ENCODE data around the gene KRTAP1-1.
"Not testable (repeated sequence)": the region's sequence is repeated elsewhere in the genome, so short reads cannot be mapped to it uniquely, and the experiment has no call there.

Gene KRTAP1-1

DNA sequence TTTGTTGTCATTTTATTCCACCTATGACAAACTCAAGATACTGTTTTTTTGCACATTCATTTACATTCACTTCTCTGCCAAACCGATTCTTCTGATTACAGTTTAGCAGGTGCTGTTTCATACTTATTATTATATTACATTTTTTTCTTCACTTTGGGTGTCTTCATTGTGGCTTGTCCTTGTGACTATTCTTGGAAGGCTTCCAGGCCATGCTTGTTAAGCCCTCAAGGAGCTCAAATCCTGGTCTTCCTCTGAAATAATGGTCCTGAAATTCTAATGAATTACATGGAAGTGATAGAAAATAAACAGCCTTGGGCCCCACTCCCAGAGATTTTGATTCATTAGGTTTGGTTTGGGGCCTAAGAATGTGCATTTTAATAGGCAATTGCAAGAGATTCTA lies 23.1 kb upstream of the KRTAP1-1 start:
- no peaks in the 10 kb centered on the region for H3K4me1 Mint-ChIP-seq (ENCODE audit: low read depth)
- no peak overlapping the region for H3K4me3 Mint-ChIP-seq
- H3K27me3 Mint-ChIP-seq, result peaks cover 21% of the 10 kb centered on the region
- no peak overlapping the region for H3K27ac Mint-ChIP-seq
- H3K36me3 Mint-ChIP-seq (ENCODE audit: low read depth), result no peaks in the 10 kb centered on the region
- no peaks in the 10 kb centered on the region for H3K9me3 Mint-ChIP-seq
- intact Hi-C loops (cut with micrococcal nuclease), result no loop called here

GRCh38 chr17:41063449-41063848 lies 22.2 kb upstream of the KRTAP1-1 start:
- intact Hi-C loops (cut with micrococcal nuclease), result no loop called here
- Mint-ChIP-seq H3K27me3 (peaks cover 27% of the 10 kb centered on the region), H3K9me3 (no peaks in the 10 kb centered on the region), H3K36me3 (ENCODE audit: low read depth) (no peaks in the 10 kb centered on the region), H3K27ac (no peak overlapping the region), H3K4me1 (ENCODE audit: low read depth) (no peaks in the 10 kb centered on the region), H3K4me3 (no peak overlapping the region)

- intact Hi-C loops (cut with micrococcal nuclease), result no loop called here
- no peaks in the 10 kb centered on the region for H3K9me3 Mint-ChIP-seq
- H3K27me3 Mint-ChIP-seq, result peaks cover 31% of the 10 kb centered on the region
These were observed 20.7 kb upstream of the KRTAP1-1 start for GRCh38 chr17:41061964-41062363.

GRCh38 chr17:41060052-41060604 lies 18.9 kb upstream of the KRTAP1-1 start, which contains the start of gene KRTAP2-3:
Gene KRTAP2-3, minus strand, starts transcription at chr17:41060114. Its CDS starts 64 bp downstream, at chr17:41060050.
- no peak within 1 kb of the TSS for H3K4me3 Mint-ChIP-seq
- peaks cover 33% of the 10 kb centered on the region for H3K27me3 Mint-ChIP-seq
- no peaks in the 10 kb centered on the region for H3K36me3 Mint-ChIP-seq (ENCODE audit: low read depth)
- H3K27ac Mint-ChIP-seq, result no peak within 1 kb of the TSS
- H3K4me1 Mint-ChIP-seq (ENCODE audit: low read depth), result no peaks in the 10 kb centered on the region
- intact Hi-C loops (cut with micrococcal nuclease), result no loop called here
- H3K9me3 Mint-ChIP-seq, result no peaks in the 10 kb centered on the region

More at GRCh38 chr17:41061964-41062363, 20.7 kb upstream of the KRTAP1-1 start:
- Mint-ChIP-seq H3K4me3 (no peak overlapping the region), H3K36me3 (ENCODE audit: low read depth) (no peaks in the 10 kb centered on the region), H3K4me1 (ENCODE audit: low read depth) (no peaks in the 10 kb centered on the region), H3K27ac (no peak overlapping the region)

GRCh38 chr17:41059276-41060051 lies 18.2 kb upstream of the KRTAP1-1 start:
- H3K27me3 Mint-ChIP-seq, result peaks cover 33% of the 10 kb centered on the region
- intact Hi-C loops (cut with micrococcal nuclease); H3K27ac Mint-ChIP-seq; H3K4me3 Mint-ChIP-seq; H3K4me1 Mint-ChIP-seq (ENCODE audit: low read depth); H3K36me3 Mint-ChIP-seq (ENCODE audit: low read depth); H3K9me3 Mint-ChIP-seq: not testable (repeated sequence)

- peaks cover 33% of the 10 kb centered on the region for H3K27me3 Mint-ChIP-seq
- intact Hi-C loops (cut with micrococcal nuclease), result no loop called here
- H3K27ac Mint-ChIP-seq, result no peak overlapping the region
- no peaks in the 10 kb centered on the region for H3K36me3 Mint-ChIP-seq (ENCODE audit: low read depth)
- no peaks in the 10 kb centered on the region for H3K9me3 Mint-ChIP-seq
- no peaks in the 10 kb centered on the region for H3K4me1 Mint-ChIP-seq (ENCODE audit: low read depth)
- H3K4me3 Mint-ChIP-seq, result no peak overlapping the region
These were observed 17.5 kb upstream of the KRTAP1-1 start for GRCh38 chr17:41058741-41059140.

DNA sequence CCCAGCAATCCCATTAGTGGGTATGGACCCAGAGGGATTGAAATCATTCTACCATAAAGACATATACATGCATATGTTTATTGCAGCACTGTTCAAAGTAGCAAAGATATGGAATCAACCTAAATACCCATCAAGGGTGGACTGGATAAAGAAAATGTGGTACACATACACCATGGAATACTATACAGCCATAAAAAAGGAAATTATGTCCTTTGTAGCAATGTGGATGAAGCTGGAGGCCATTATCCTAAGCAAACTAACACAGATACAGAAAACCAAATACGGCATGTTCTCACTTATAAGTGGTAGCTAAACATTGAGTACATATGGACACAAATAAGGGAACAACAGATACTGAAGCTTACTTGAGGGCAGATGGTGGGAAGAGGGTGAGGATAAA lies 16.3 kb upstream of the KRTAP1-1 start:
- H3K4me1 Mint-ChIP-seq (ENCODE audit: low read depth), result no peaks in the 10 kb centered on the region
- no peaks in the 10 kb centered on the region for H3K9me3 Mint-ChIP-seq
- H3K27ac Mint-ChIP-seq, result no peak overlapping the region
- intact Hi-C loops (cut with micrococcal nuclease), result no loop called here
- H3K36me3 Mint-ChIP-seq (ENCODE audit: low read depth), result no peaks in the 10 kb centered on the region
- peaks cover 31% of the 10 kb centered on the region for H3K27me3 Mint-ChIP-seq
- H3K4me3 Mint-ChIP-seq, result no peak overlapping the region

DNA sequence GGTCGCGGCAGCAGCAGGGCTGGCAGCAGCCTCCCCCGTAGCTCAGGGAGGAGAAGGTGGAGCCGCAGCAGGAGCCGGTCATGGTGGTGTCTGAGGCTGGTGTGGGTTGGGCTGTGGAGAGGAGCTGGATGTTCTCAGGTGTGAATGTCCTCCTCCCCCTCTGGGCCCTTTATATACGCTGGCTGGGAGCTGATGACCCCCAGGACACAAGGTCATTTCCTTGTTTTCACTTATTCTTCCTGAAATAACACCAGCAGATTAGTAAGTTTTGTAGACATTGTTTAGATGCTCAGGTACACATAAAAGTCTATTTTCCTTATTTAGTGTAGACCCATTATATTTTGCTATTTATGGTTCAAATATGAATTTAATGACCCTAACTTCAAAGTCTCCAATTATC lies 13.9 kb upstream of the KRTAP1-1 start, which contains the start of gene KRTAP2-2:
Gene KRTAP2-2, minus strand, starts transcription at position 101 of the 400 bp plus-strand sequence. Its CDS starts 19 bp downstream, at position 82.
- H3K27ac Mint-ChIP-seq; H3K36me3 Mint-ChIP-seq (ENCODE audit: low read depth); H3K4me1 Mint-ChIP-seq (ENCODE audit: low read depth); intact Hi-C loops (cut with micrococcal nuclease); H3K9me3 Mint-ChIP-seq; H3K4me3 Mint-ChIP-seq: not testable (repeated sequence)
- H3K27me3 Mint-ChIP-seq, result peaks cover 22% of the 10 kb centered on the region

DNA sequence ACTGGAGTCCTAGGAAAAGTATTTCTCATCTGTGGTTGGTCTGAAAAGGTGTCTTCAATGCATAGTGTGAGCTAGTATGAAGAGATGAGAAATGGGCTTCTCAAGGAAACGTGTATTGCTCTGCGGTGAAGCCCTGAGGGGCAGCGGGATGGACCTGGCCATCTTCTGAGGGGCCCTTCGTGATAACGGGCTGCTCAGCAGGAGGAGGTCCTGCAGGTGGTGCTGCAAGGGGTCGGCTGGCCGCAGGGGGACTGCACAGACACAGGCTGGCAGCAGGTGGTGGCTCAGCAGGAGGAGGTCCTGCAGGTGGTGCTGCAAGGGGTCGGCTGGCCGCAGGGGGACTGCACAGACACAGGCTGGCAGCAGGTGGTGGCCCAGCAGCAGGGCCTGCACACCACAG lies 13.3 kb upstream of the KRTAP1-1 start:
- H3K4me3 Mint-ChIP-seq; H3K27ac Mint-ChIP-seq; H3K36me3 Mint-ChIP-seq (ENCODE audit: low read depth); intact Hi-C loops (cut with micrococcal nuclease); H3K4me1 Mint-ChIP-seq (ENCODE audit: low read depth); H3K9me3 Mint-ChIP-seq: not testable (repeated sequence)
- H3K27me3 Mint-ChIP-seq, result peaks cover 21% of the 10 kb centered on the region

GRCh38 chr17:41054025-41054424 lies 12.8 kb upstream of the KRTAP1-1 start:
- no peaks in the 10 kb centered on the region for H3K4me1 Mint-ChIP-seq (ENCODE audit: low read depth)
- H3K36me3 Mint-ChIP-seq (ENCODE audit: low read depth), result no peaks in the 10 kb centered on the region
- H3K4me3 Mint-ChIP-seq, result no peak overlapping the region
- peaks cover 18% of the 10 kb centered on the region for H3K27me3 Mint-ChIP-seq
- no peak overlapping the region for H3K27ac Mint-ChIP-seq
- no peaks in the 10 kb centered on the region for H3K9me3 Mint-ChIP-seq
- intact Hi-C loops (cut with micrococcal nuclease), result no loop called here

DNA sequence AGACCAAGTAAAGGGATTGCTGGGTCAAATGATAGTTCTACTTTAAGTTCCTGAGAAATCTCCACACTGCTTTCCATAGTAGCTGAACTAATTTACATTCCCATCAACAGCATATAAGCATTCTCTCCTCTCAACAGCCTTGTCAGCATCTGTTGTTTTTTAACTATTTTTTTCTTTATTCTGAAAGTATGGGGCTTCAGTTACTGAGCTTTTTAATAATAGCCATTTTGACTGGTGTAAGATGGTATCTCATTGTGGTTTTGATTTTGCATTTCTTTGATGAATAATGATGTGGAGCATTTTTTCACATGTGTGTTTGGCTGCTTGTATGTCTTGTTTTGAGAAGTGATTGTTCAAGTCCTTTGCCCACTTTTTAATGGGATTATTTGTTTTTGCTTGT lies 11.3 kb upstream of the KRTAP1-1 start:
- no peak overlapping the region for H3K27ac Mint-ChIP-seq
- no peaks in the 10 kb centered on the region for H3K4me1 Mint-ChIP-seq (ENCODE audit: low read depth)
- intact Hi-C loops (cut with micrococcal nuclease), result no loop called here
- no peaks in the 10 kb centered on the region for H3K36me3 Mint-ChIP-seq (ENCODE audit: low read depth)
- no peak overlapping the region for H3K4me3 Mint-ChIP-seq
- H3K27me3 Mint-ChIP-seq, result peaks cover 20% of the 10 kb centered on the region
- no peaks in the 10 kb centered on the region for H3K9me3 Mint-ChIP-seq

GRCh38 chr17:41049110-41049509 lies 7.9 kb upstream of the KRTAP1-1 start:
- no peaks in the 10 kb centered on the region for H3K9me3 Mint-ChIP-seq
- H3K27me3 Mint-ChIP-seq, result peaks cover 24% of the 10 kb centered on the region
- H3K4me1 Mint-ChIP-seq (ENCODE audit: low read depth), result no peaks in the 10 kb centered on the region
- H3K4me3 Mint-ChIP-seq, result no peak overlapping the region
- H3K27ac Mint-ChIP-seq, result no peak overlapping the region
- no peaks in the 10 kb centered on the region for H3K36me3 Mint-ChIP-seq (ENCODE audit: low read depth)
- intact Hi-C loops (cut with micrococcal nuclease), result no loop called here

GRCh38 chr17:41048441-41048840 lies 7.2 kb upstream of the KRTAP1-1 start:
- Mint-ChIP-seq H3K36me3 (ENCODE audit: low read depth) (no peaks in the 10 kb centered on the region), H3K27ac (no peak overlapping the region), H3K4me1 (ENCODE audit: low read depth) (no peaks in the 10 kb centered on the region), H3K9me3 (peaks cover 5% of the 10 kb centered on the region), H3K27me3 (peaks cover 24% of the 10 kb centered on the region), H3K4me3 (no peak overlapping the region)
- intact Hi-C loops (cut with micrococcal nuclease), result no loop called here

GRCh38 chr17:41046735-41047465 lies 5.7 kb upstream of the KRTAP1-1 start, which contains the start of gene KRTAP2-1:
Gene KRTAP2-1, minus strand, starts transcription at chr17:41047316. Its CDS starts 49 bp downstream, at chr17:41047267.
- intact Hi-C loops (cut with micrococcal nuclease); H3K9me3 Mint-ChIP-seq; H3K36me3 Mint-ChIP-seq (ENCODE audit: low read depth); H3K27ac Mint-ChIP-seq; H3K4me3 Mint-ChIP-seq; H3K4me1 Mint-ChIP-seq (ENCODE audit: low read depth): not testable (repeated sequence)
- peaks cover 24% of the 10 kb centered on the region for H3K27me3 Mint-ChIP-seq

Measured in dendritic cell treated with granulocyte-macrophage colony-stimulating factor and Interleukin-4, amounts not matched to agents 40 ng/mL and 50 ng/mL, for 4 days (primary cell).